HG03060 (cell line): ENCODE data around the gene MINDY4.

Source experiments
- ATAC-seq: cut with Tn5 transposase; IDR thresholded peaks from one replicate; pipeline ENCODE4 v1.9.1; 2021; ENCODE audit warnings: low read depth, moderate number of reproducible peaks; ENCODE audit not compliant: unreplicated experiment

Gene MINDY4

GRCh38 chr7:30846378-30846777 is 75.2 kb downstream of the MINDY4 start:
- no peak for ATAC-seq

- no peak for ATAC-seq
Measured at GRCh38 chr7:30848121-30848855, 77.1 kb downstream of the MINDY4 start.

GRCh38 chr7:30849565-30849964 is 78.3 kb downstream of the MINDY4 start:
- no peak for ATAC-seq

- ATAC-seq, result no peak
Measured at GRCh38 chr7:30850426-30850825, 79.2 kb downstream of the MINDY4 start.

- ATAC-seq, result no peak
Measured at GRCh38 chr7:30851651-30852307, 80.6 kb downstream of the MINDY4 start.

GRCh38 chr7:30852308-30852684 is 81.1 kb downstream of the MINDY4 start:
- no peak for ATAC-seq

- no peak for ATAC-seq
Measured at GRCh38 chr7:30852744-30853288, 81.6 kb downstream of the MINDY4 start.

GRCh38 chr7:30853576-30853975 is 82.4 kb downstream of the MINDY4 start:
- ATAC-seq, result no peak

- ATAC-seq, result no peak
Measured at GRCh38 chr7:30855936-30856335, 84.7 kb downstream of the MINDY4 start.

- ATAC-seq, result no peak
Measured at GRCh38 chr7:30858576-30858975, 87.4 kb downstream of the MINDY4 start.

GRCh38 chr7:30859202-30859939 is 88.2 kb downstream of the MINDY4 start:
- no peak for ATAC-seq

GRCh38 chr7:30859940-30860496 is 88.8 kb downstream of the MINDY4 start:
- ATAC-seq, result no peak

- no peak for ATAC-seq
Measured at GRCh38 chr7:30861612-30862011, 90.4 kb downstream of the MINDY4 start.

GRCh38 chr7:30862995-30863705 is 91.9 kb downstream of the MINDY4 start:
- ATAC-seq, result no peak

- ATAC-seq, result no peak
Measured at GRCh38 chr7:30863706-30864035, 92.5 kb downstream of the MINDY4 start.

GRCh38 chr7:30864101-30864500 is 92.9 kb downstream of the MINDY4 start:
- no peak for ATAC-seq

- ATAC-seq, result no peak
Measured at GRCh38 chr7:30865076-30865475, 93.9 kb downstream of the MINDY4 start.

GRCh38 chr7:30865821-30866220 is 94.6 kb downstream of the MINDY4 start:
- ATAC-seq, result no peak

- ATAC-seq, result no peak
Measured at GRCh38 chr7:30866939-30867338, 95.7 kb downstream of the MINDY4 start.

GRCh38 chr7:30867483-30867882 is 96.3 kb downstream of the MINDY4 start:
- ATAC-seq, result no peak
